Measurements from ENCODE around the gene RTP3.

GRCh38 chr3:46477756-46478155 is 20.0 kb upstream of the RTP3 start:
- no peak for TF ChIP-seq TAF1 (IDR thresholded peaks at IDR 0.05; ENCODE audit: borderline replicate concordance, low read depth, low read length)
- TF ChIP-seq CTCF (IDR thresholded peaks at IDR 0.05) = no peak
- no peak for TF ChIP-seq ZBTB33 (IDR thresholded peaks at IDR 0.05; ENCODE audit: borderline replicate concordance, low read depth)
- TF ChIP-seq MAX (IDR thresholded peaks at IDR 0.05; ENCODE audit: low read depth) = no peak
- no peak for TF ChIP-seq MXI1 (IDR thresholded peaks at IDR 0.05; ENCODE audit: low read depth, low read length)
- TF ChIP-seq NRF1 (IDR thresholded peaks at IDR 0.05; ENCODE audit: low read depth, low read length) = no peak
- TF ChIP-seq EZH2phosphoT487 (IDR thresholded peaks at IDR 0.05; ENCODE audit: borderline replicate concordance, low read depth) = no peak
- no peak for TF ChIP-seq GABPA (IDR thresholded peaks at IDR 0.05; ENCODE audit: low read depth)
- TF ChIP-seq JUND (IDR thresholded peaks at IDR 0.05) = no peak
- TF ChIP-seq SIN3A (IDR thresholded peaks at IDR 0.05; ENCODE audit: borderline replicate concordance, low read depth, low read length) = no peak
- TF ChIP-seq POLR2AphosphoS5 (IDR thresholded peaks at IDR 0.05; ENCODE audit: low read depth, low read length) = no peak
- no peak for TF ChIP-seq FOSL2 (IDR thresholded peaks at IDR 0.05; ENCODE audit: borderline replicate concordance, low read depth)
- no peak for TF ChIP-seq YY1 (IDR thresholded peaks at IDR 0.05; ENCODE audit: low read depth)
- no peak for TF ChIP-seq ELF1 (IDR thresholded peaks at IDR 0.05)
